Subcutaneous adipose tissue (tissue), 4 donors: ENCODE results near the gene FFAR1. TPM values are rescaled to one million over a fixed set of nuclear protein-coding genes. Genes with fewer than 3 reads are reported as not detected.

Experiments used
- total RNA-seq, 4 donors: library from RNA; depleted of rRNA; stranded (reverse); fragments of >200 nt; gene quantifications; one replicate each; pipeline ENCODE4 v1.1.0, GENCODE V29; 2016
- TF ChIP-seq, protein P1 (sequence below): fragments of 450-650 bp; IDR thresholded peaks from one replicate; pipeline ENCODE4 v1.5.1; 2016; ENCODE audit warnings: low read depth, mild to moderate bottlenecking, control low read depth, antibody characterized with exemption, moderate library complexity

The FFAR1 gene
- total RNA-seq, 4 donors from 2014 or later, result not detected

DNA sequence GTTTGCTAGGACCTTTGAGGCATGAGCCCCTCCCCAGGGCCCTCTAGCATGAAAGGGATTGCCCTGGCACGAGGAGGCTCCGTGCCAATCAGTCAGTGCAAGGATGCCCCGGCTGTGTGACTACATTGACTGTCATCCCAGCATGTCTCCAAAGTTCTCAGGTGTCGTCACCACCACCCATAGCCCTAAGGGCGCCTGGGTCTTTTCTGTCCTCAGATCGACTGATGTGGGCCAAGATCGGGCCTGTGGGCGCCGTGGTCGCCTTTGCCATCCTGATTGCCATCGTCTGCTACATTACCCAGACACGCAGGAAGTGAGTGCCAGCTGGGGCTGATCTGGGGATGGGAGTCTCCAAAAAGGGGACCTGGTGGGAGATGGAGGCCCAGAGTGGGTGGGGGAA lies 37.4 kb upstream of the FFAR1 start:
- TF ChIP-seq, protein P1, sequence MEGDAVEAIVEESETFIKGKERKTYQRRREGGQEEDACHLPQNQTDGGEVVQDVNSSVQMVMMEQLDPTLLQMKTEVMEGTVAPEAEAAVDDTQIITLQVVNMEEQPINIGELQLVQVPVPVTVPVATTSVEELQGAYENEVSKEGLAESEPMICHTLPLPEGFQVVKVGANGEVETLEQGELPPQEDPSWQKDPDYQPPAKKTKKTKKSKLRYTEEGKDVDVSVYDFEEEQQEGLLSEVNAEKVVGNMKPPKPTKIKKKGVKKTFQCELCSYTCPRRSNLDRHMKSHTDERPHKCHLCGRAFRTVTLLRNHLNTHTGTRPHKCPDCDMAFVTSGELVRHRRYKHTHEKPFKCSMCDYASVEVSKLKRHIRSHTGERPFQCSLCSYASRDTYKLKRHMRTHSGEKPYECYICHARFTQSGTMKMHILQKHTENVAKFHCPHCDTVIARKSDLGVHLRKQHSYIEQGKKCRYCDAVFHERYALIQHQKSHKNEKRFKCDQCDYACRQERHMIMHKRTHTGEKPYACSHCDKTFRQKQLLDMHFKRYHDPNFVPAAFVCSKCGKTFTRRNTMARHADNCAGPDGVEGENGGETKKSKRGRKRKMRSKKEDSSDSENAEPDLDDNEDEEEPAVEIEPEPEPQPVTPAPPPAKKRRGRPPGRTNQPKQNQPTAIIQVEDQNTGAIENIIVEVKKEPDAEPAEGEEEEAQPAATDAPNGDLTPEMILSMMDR, result no peak

DNA sequence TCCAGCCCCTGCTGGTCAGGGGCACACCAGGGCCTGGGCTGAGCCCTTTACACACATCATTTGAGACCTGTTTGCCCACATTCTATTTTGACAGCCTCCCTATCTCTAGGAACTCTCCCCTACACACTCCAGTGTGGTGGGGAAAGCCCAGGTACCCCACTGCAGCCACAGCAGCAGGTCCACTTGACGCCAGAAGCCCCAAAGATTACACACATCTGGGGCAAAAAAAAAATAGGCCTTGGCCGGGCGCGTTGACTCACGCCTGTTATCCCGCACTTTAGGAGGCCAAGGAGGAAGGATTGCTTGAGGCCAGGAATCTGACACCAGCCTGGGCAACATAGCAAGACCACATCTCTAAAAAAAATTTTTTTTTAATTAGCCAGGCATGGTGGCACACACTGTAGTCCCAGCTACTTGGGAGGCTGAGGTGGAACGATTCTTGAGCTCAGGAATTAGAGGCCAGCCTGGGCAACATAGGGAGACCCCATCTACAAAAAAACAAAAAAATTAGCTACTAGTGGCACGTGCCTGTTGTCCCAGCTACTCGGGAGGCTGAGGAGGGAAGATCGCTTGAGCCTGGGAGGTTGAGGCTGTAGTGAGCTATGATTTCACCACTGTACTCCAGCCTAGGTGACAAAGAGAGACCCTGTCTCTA lies 36.8 kb upstream of the FFAR1 start:
- TF ChIP-seq, protein P1, result no peak

DNA sequence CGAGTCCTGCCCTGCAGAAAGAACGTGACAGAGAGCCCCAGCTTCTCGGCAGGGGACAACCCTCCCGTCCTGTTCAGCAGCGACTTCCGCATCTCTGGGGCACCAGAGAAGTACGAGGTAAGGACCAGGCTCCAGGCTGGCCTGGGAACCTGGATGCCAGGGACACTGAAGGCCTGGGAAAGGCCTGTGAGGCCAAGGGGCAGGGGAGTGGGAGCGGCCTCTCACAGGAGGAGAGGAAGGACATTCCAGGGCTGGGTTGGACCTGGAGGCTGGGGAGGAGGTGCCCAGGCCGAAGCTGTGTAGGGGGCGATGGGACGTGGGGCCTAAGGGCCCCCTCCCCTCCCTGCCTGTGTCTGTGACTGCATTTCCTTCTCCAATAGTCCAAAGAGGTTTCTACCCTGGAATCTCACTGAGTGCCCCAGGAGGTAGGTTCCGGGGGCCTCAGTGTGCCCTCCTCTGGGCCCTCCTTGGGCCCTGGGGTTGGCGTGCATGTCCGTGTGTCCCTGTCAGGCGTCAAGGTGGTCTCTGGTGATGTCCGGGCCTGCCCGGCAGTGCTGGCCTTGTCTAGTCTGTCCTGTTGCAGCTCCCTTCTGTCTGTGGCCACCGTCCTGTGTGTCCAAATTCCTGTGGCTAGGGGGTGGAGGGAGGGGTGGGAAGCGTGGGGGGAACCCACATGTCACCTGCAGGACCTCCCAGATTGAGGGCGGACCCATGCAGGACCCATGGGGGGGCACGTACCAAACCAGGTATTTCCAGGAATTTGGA lies 35.6 kb upstream of the FFAR1 start:
- TF ChIP-seq, protein P1, result no peak

DNA sequence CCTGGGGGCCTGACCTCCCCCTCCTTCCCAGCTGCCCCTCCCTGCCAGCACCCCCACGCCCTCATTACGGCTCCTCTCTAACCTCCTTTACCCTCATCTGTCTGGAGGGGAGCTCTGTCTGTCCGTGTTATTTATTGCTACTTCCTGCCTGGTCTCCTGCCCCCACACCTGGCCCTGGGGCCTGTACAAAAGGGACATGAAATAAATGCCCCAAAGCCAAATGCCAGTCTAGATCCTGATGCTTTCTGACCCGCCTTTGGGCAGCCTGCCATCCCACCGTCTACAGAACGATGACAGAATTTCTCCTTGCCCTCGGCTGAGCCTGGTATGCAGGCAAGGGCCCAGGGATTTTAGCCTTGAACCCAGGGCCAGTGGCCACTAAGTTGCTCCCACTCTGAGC lies 34.1 kb upstream of the FFAR1 start:
- TF ChIP-seq, protein P1, result no peak

DNA sequence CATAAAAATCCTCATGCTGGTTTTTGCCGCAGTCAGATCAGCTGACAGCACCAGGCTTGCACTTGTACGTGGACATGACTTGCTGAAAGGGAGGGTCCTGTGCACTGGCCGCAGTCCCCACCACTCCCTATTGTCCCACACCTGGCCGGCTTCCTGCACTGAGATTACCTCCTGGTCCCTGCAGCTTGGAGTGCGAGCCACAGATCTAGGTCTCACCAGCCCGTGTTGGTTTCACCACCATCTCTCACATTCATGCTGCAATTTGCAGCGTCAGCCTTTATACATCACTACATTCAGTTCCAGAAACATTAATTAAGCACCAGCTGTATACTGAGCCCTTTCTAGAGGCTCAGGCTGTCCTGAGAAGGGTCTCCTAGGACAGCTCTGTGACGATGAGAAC lies 33.7 kb upstream of the FFAR1 start:
- TF ChIP-seq, protein P1, result no peak

DNA sequence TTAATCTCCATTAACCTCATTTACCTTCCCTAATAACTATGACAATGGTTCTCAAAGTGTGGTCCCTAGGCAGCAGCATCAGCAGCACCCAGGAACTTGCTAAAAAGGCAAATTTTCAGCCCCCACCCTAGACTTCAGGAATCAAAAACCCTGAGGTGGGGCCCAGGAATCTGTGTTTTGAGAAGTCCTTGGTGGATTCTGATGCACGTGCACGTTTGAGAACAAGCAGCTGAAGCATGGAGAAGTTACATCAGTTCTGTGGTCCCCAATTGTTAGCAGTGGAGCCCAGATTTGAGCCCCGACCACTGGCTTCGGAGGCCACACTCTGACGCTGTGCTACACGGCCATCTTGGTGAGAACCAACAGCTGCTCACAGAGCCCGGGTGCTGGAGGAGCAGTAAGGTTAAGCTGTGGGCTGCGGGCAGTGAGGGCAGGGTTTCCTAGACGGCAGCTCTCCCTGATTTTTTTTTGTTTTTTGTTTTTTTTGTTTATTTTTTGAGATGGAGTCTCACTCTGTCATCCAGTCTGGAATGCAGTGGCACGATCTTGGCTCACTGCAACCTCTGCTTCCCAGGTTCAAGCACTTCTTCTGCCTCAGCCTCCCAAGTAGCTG lies 32.7 kb upstream of the FFAR1 start:
- TF ChIP-seq, protein P1, result no peak

DNA sequence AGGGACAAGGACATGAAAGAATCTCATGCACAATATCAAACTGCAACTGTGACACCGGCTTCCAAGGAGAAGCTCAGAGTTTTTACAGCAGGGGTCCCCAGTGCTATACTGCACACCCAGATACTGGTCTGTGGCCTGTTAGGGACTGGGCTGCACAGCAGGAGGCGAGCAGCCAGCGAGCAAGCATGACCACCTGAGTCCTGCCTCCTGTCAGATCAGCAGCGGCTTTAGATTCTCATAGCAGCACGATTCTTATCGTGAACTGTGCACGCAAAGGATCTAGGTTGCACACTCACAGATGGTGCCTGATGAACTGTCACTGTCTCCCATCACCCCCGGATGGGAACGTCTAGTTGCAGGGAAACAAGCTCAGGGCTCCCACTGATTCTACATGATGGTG lies 31.8 kb upstream of the FFAR1 start:
- TF ChIP-seq, protein P1, result no peak
